K562 (cell line): ENCODE data around the gene OBSCN. TPM values are rescaled to one million over a fixed set of nuclear protein-coding genes. Genes with fewer than 3 reads are reported as not detected.

Experiments used
- ATAC-seq: fragments of 200-7000 bp; cut with Tn5 transposase; 3 replicates; pipeline ENCODE4 v1.9.1; 2020; ENCODE audit warnings: moderate library complexity
- BruUV-seq: library from RNA; stranded (reverse); fragments of 400-500 nt; replicated peaks from 2 replicates; lab custom pipeline; 2021; lab: Mats Ljungman, UMichigan
- CTCF ChIA-PET: fragments of 300-600 bp; formaldehyde crosslinking; extraction: SDS; loops from one replicate; lab custom pipeline; 2021; ENCODE audit warnings: low intra/inter-chr PET ratio; lab: Yijun Ruan, JAX
- POLR2A ChIA-PET: fragments of 300-600, 350-650 bp; sonication (Branson Sonifier 250); formaldehyde crosslinking; extraction: SDS; loops from one replicate; lab custom pipeline; 2021; ENCODE audit warnings: antibody characterized with exemption, inconsistent platforms; lab: Yijun Ruan, JAX
- DNase-seq, 4 experiments: peaks; one replicate each; pipeline versions ENCODE4 v3.0.0 to v3.0.0-alpha.2; 2011 to 2018; ENCODE audit warnings: low spot score in 3 of 4, mixed read lengths in 3 of 4; ENCODE audit errors: extremely low read depth in 1 of 4
- FAIRE-seq: peaks from 2 replicates; lab custom pipeline; 2011; peaks lifted over from hg19 to GRCh38; lab: Jason Lieb, UNC
- H2AFZ ChIP-seq: 2 replicates; pipeline ENCODE4 v1.6.0; 2011; ENCODE audit warnings: low read depth, low read length, control low read depth, inconsistent platforms
- H3K27ac ChIP-seq: fragments of 200-600 bp; 3 replicates; pipeline ENCODE4 v1.8.0; 2011; ENCODE audit warnings: low read depth, mild to moderate bottlenecking, control low read depth, inconsistent platforms, low read length, moderate library complexity, mixed read lengths; ENCODE audit errors: extremely low read depth
- H3K27me3 ChIP-seq, 2 experiments: fragments of 300-600 bp in 1 of 2; 2 replicates in 1 of 2; 3 replicates in 1 of 2; pipeline versions ENCODE4 v1.6.0 to v1.8.0; 2011; ENCODE audit warnings: inconsistent platforms in 2 of 2, low read length in 2 of 2, mild to moderate bottlenecking in 1 of 2, mixed read lengths in 1 of 2, moderate library complexity in 1 of 2; ENCODE audit not compliant: control insufficient read depth in 2 of 2, insufficient read depth in 2 of 2
- H3K36me3 ChIP-seq: fragments of 300-600 bp; 3 replicates; pipeline ENCODE4 v1.8.0; 2011; ENCODE audit warnings: mild to moderate bottlenecking, low read length, inconsistent platforms; ENCODE audit not compliant: control insufficient read depth, insufficient read depth
- H3K4me1 ChIP-seq, 2 experiments: fragments of 200-600 bp in 1 of 2; replicated peaks in 1 of 2; 2 replicates in 1 of 2; 3 replicates in 1 of 2; pipeline versions ENCODE4 v1.5.1 to v1.8.0; 2011; ENCODE audit warnings: inconsistent platforms in 2 of 2, low read length in 2 of 2, mild to moderate bottlenecking in 1 of 2, mixed read lengths in 1 of 2, moderate library complexity in 1 of 2; ENCODE audit not compliant: control insufficient read depth in 2 of 2, insufficient read depth in 2 of 2
- H3K4me2 ChIP-seq: 2 replicates; pipeline ENCODE4 v1.6.1; 2011; ENCODE audit warnings: low read length, control low read depth, inconsistent platforms, mixed read lengths; ENCODE audit not compliant: insufficient read depth
- H3K4me3 ChIP-seq: fragments of 200-600 bp; sonication (generic), shearing (Covaris generic); 2 replicates; pipeline ENCODE4 v1.5.1; 2016; ENCODE audit warnings: control low read depth, inconsistent platforms
- H3K79me2 ChIP-seq: fragments of 200-600 bp; 3 replicates; pipeline ENCODE4 v1.8.0; 2011; ENCODE audit warnings: low read length, inconsistent platforms; ENCODE audit not compliant: control insufficient read depth, insufficient read depth
- H3K9ac ChIP-seq, 2 experiments: 2 replicates each; pipeline versions ENCODE4 v1.6.0 to v1.6.1; 2011; ENCODE audit warnings: low read depth in 2 of 2, low read length in 2 of 2, control low read depth in 1 of 2, inconsistent platforms in 1 of 2, mild to moderate bottlenecking in 1 of 2, mixed read lengths in 1 of 2; ENCODE audit not compliant: insufficient read depth in 1 of 2
- H3K9me1 ChIP-seq: one replicate; pipeline ENCODE4 v1.6.0; 2011; ENCODE audit warnings: inconsistent platforms, mild to moderate bottlenecking, low read length, moderate library complexity; ENCODE audit not compliant: control insufficient read depth, insufficient read depth
- H3K9me3 ChIP-seq: replicated peaks from 2 replicates; pipeline ENCODE4 v1.5.1; 2011; ENCODE audit warnings: low read depth, low read length, inconsistent platforms; ENCODE audit not compliant: control insufficient read depth, insufficient read depth
- H4K20me1 ChIP-seq: replicated peaks from 2 replicates; pipeline ENCODE4 v1.6.1; 2011; ENCODE audit warnings: low read length, inconsistent platforms, mixed read lengths; ENCODE audit not compliant: control insufficient read depth, insufficient read depth
- HDAC8 ChIP-seq: fragments of 450-650 bp; IDR thresholded peaks from 2 replicates; pipeline ENCODE4 v1.6.1; 2016; ENCODE audit warnings: mild to moderate bottlenecking, missing genetic modification characterization, moderate library complexity, missing compliant biosample characterization
- TAL1 ChIP-seq: fragments of 450-650 bp; IDR thresholded peaks from 2 replicates; pipeline ENCODE4 v1.6.1; 2016; ENCODE audit warnings: mild to moderate bottlenecking
- ZBTB7A ChIP-seq: IDR thresholded peaks from 2 replicates; pipeline ENCODE4 v1.6.1; 2011; ENCODE audit warnings: low read depth, mild to moderate bottlenecking, low read length, moderate library complexity, borderline replicate concordance; ENCODE audit not compliant: control insufficient read depth
- WGBS: fragments of 100-300 bp; shearing (Covaris generic); methylation state at CpG from one replicate; pipeline ENCODE4 v1.1.6; 2016; ENCODE audit warnings: low coverage, mixed read lengths; ENCODE audit not compliant: insufficient coverage; ENCODE audit errors: missing lambda C conversion rate; 5-methylcytosine and 5-hydroxymethylcytosine counted together
- in situ Hi-C: fragments of 300-500 bp; cut with MboI; formaldehyde crosslinking; loops from 4 replicates; pipeline ENCODE4 v1.15.0; 2018; ENCODE audit warnings: inconsistent platforms, mixed read lengths
- intact Hi-C: fragments of 100-400 bp; cut with micrococcal nuclease; formaldehyde crosslinking; loops from 2 replicates; pipeline ENCODE4 v1.14.2; 2022
- polyA plus RNA-seq, 8 experiments: library from polyadenylated mRNA; depleted of rRNA in 4 of 8; stranded (reverse) in 5 of 8; unstranded in 3 of 8; fragments of >200 nt; fragmentation: Nextera tagmentation in 2 of 8; fragmentation: Illumina TruSeq in 1 of 8; extraction: Ambion mirVana in 2 of 8; extraction: Trizol in 1 of 8; gene quantifications; 2 replicates each; pipeline versions ENCODE4 v1.2.1 to v1.2.3, GENCODE V29; 2011 to 2014; ENCODE audit warnings: inconsistent platforms in 1 of 8, missing spikeins in 1 of 8
- total RNA-seq, 7 experiments: library from RNA; depleted of rRNA in 6 of 7; stranded (reverse); fragments of >200 nt in 6 of 7; fragmentation: Illumina TruSeq in 2 of 7; extraction: Trizol in 2 of 7; gene quantifications; 2 replicates each; pipeline versions ENCODE4 v1.2.1 to v1.2.3, GENCODE V29; 2011 to 2021; ENCODE audit warnings: low replicate concordance in 1 of 7
- TF ChIP-seq, protein P1 (sequence below): fragments of 250-450 bp; sonication (Bioruptor Pico); IDR thresholded peaks from 2 replicates; pipeline ENCODE4 v1.6.1; 2021; ENCODE audit warnings: mild to moderate bottlenecking

OBSCN gene
- total and polyA plus RNA-seq, 9 of the 15 experiments (the other 6 are each of a cell fraction or from before 2014, with no cell fraction given): 0.18 to 19.7 (median 3.6) TPM

DNA sequence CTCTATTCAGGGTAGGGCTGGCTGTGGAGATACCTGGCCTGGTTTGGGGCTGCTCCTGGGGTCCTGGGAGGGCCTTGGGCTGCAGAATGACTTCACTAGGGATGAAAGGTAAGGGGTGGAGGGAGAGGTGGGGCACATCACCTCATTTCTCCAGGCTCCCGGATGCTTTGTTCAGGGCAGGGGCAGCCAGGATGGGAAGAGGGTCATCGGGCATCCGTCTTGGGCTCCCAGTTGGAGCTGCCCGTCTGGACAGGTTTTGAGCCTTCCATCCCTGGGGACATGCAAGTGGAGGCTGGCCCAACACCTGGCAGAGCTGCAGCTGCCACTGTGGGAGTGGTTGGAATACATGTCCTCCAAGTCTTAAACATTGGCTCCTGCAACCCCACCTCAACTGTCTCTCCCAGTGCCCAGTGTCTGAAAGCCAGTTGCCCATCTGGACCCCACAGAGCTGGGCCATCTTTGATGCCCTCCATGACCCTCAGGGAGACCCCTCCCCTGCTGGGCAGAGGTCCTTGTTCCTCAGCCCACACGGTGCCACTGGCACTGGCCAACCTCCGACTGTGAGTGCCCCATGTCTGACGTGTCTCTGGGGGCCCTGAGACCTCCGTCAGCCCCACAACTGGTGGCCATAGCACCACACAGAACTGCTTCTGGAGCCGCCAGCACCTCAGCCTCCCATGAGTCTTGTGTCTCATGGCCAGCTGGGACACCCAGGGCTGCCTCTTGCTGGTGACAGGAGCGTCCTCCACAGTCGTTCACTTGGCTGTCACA is 145.9 kb downstream of the OBSCN start:
- Histone ChIP-seq H3K4me2 (no peak overlapping the region), H3K9me1 (no peaks in the 10 kb centered on the region), H3K79me2 (no peaks in the 10 kb centered on the region), H3K9ac (peak overlapping the region in 1 of 2 experiments; percentile 12; a peak in 1 of 4 replicates), H3K4me1 (peaks cover 0 to 41% of the 10 kb centered on the region in 2 experiments; a peak in 2 of 5 replicates), H3K27ac (no peak overlapping the region), H4K20me1 (no peaks in the 10 kb centered on the region), H3K27me3 (peaks cover 2 to 22% of the 10 kb centered on the region in 2 experiments; a peak in 2 of 5 replicates), H3K36me3 (no peaks in the 10 kb centered on the region)
- no peak for ATAC-seq
- intact Hi-C loops: loop anchor here (5.0 kb wide), 1 partner anchor 99 kb away; no protein-coding TSS in a partner anchor
- in situ Hi-C loops: no loop called here
- no peak for FAIRE-seq
- CTCF ChIA-PET: interaction anchor here (0.6 kb wide), 1 partner anchor 103 kb away, joined by 3 read pairs; no protein-coding TSS in a partner anchor
- TF ChIP-seq ZBTB7A (0 out of 2 replicates have a peak, but pooled peaks have one; percentile 7), TAL1 (no peak), HDAC8 (tag) (no peak)
- TF ChIP-seq, protein P1, sequence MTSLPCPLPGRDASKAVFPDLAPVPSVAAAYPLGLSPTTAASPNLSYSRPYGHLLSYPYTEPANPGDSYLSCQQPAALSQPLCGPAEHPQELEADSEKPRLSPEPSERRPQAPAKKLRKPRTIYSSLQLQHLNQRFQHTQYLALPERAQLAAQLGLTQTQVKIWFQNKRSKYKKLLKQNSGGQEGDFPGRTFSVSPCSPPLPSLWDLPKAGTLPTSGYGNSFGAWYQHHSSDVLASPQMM (CRISPR knock-in tag): no peak
- TF ChIP-seq, all 486 proteins: peak for 1
- Histone ChIP-seq H3K9me3 (no peaks in the 10 kb centered on the region), H3K4me3 (no peak overlapping the region), H2AFZ (no peak overlapping the region)
- no peak for DNase-seq
- POLR2A ChIA-PET: interaction anchor here (0.5 to 1.4 kb wide), 6 partner anchors 9 to 1847 kb away, joined by 3 to 4 read pairs (median 3); no protein-coding TSS in a partner anchor
- WGBS: 37% methylated on average over 11 of the region's 11 CpGs
- no TSS peak for BruUV-seq
